SK-N-MC (cell line): Measurements from ENCODE around the gene SPATC1L.

Experiments
- DNase-seq: peaks from one replicate; pipeline ENCODE4 v3.0.0-alpha.2; 2011; ENCODE audit warnings: low read depth, low spot score
- H3K27ac ChIP-seq: fragments of 200-600 bp; sonication (generic); 2 replicates; pipeline ENCODE4 v1.5.1; 2016; ENCODE audit warnings: mixed run types
- H3K36me3 ChIP-seq: fragments of 200-600 bp; sonication (generic); 2 replicates; pipeline ENCODE4 v1.6.1; 2017; ENCODE audit warnings: antibody characterized with exemption, low read length, mixed read lengths; ENCODE audit not compliant: insufficient read depth
- H3K4me3 ChIP-seq: fragments of 200-600 bp; sonication (generic); 2 replicates; pipeline ENCODE4 v1.5.1; 2016
- H3K9ac ChIP-seq: fragments of 200-600 bp; sonication (generic); 2 replicates; pipeline ENCODE4 v1.8.0; 2017; ENCODE audit warnings: mixed run types, mixed read lengths; ENCODE audit not compliant: insufficient read length
- H3K9me3 ChIP-seq: fragments of 200-600 bp; sonication (generic); 2 replicates; pipeline ENCODE4 v1.6.1; 2017; ENCODE audit warnings: low read depth, mild to moderate bottlenecking, antibody characterized with exemption, low read length, moderate library complexity, mixed read lengths
- EZH2 ChIP-seq: fragments of 200-600 bp; sonication (generic); IDR thresholded peaks from one replicate; pipeline ENCODE4 v1.6.1; 2017; ENCODE audit warnings: antibody characterized with exemption
- FOXP2 ChIP-seq: optimal IDR thresholded peaks from 2 replicates; pipeline ENCODE3; 2011; ENCODE audit warnings: mild to moderate bottlenecking, moderate library complexity; ENCODE audit not compliant: insufficient read depth; ENCODE audit errors: extremely low read length, control extremely low read depth
- POLR2AphosphoS5 ChIP-seq: IDR thresholded peaks from 2 replicates; pipeline ENCODE4 v1.6.1; 2012; ENCODE audit warnings: mild to moderate bottlenecking, low read depth, low read length, borderline replicate concordance

SPATC1L gene

GRCh38 chr21:46211786-46212720 is 27.8 kb upstream of the SPATC1L start:
- Histone ChIP-seq H3K36me3 (peaks cover 40% of the 10 kb centered on the region; the same call in 1 of the 2 replicates), H3K9me3 (no peaks in the 10 kb centered on the region), H3K9ac (no peak overlapping the region), H3K4me3 (no peak overlapping the region), H3K27ac (0 out of 2 replicates have a peak overlapping the region, but pooled peaks have one; percentile 31)
- no peak for DNase-seq
- TF ChIP-seq FOXP2, result no peak
- TF ChIP-seq POLR2AphosphoS5, result no peak
- no peak for TF ChIP-seq EZH2

GRCh38 chr21:46211376-46211775 is 27.1 kb upstream of the SPATC1L start:
- TF ChIP-seq FOXP2 (no peak), POLR2AphosphoS5 (no peak), EZH2 (no peak)
- Histone ChIP-seq H3K36me3 (peaks cover 44% of the 10 kb centered on the region; the same call in 1 of the 2 replicates), H3K9me3 (no peaks in the 10 kb centered on the region), H3K4me3 (no peak overlapping the region), H3K9ac (no peak overlapping the region), H3K27ac (no peak overlapping the region)
- DNase-seq, result no peak

GRCh38 chr21:46210378-46211136 is 26.3 kb upstream of the SPATC1L start:
- H3K9me3 ChIP-seq, result no peaks in the 10 kb centered on the region
- H3K36me3 ChIP-seq, result peaks cover 49% of the 10 kb centered on the region; the same call in 1 of the 2 replicates
- H3K27ac ChIP-seq, result no peak overlapping the region
- TF ChIP-seq EZH2 (no peak), POLR2AphosphoS5 (no peak), FOXP2 (no peak)
- no peak overlapping the region for H3K9ac ChIP-seq
- DNase-seq, result no peak
- no peak overlapping the region for H3K4me3 ChIP-seq

- H3K9ac ChIP-seq, result no peak overlapping the region
- TF ChIP-seq POLR2AphosphoS5, result no peak
- TF ChIP-seq FOXP2, result no peak
- TF ChIP-seq EZH2, result no peak
- H3K27ac ChIP-seq, result no peak overlapping the region
- H3K4me3 ChIP-seq, result no peak overlapping the region
- H3K9me3 ChIP-seq, result no peaks in the 10 kb centered on the region
- no peak for DNase-seq
- peaks cover 63% of the 10 kb centered on the region for H3K36me3 ChIP-seq
Measured at GRCh38 chr21:46208761-46209721, 24.8 kb upstream of the SPATC1L start.

DNA sequence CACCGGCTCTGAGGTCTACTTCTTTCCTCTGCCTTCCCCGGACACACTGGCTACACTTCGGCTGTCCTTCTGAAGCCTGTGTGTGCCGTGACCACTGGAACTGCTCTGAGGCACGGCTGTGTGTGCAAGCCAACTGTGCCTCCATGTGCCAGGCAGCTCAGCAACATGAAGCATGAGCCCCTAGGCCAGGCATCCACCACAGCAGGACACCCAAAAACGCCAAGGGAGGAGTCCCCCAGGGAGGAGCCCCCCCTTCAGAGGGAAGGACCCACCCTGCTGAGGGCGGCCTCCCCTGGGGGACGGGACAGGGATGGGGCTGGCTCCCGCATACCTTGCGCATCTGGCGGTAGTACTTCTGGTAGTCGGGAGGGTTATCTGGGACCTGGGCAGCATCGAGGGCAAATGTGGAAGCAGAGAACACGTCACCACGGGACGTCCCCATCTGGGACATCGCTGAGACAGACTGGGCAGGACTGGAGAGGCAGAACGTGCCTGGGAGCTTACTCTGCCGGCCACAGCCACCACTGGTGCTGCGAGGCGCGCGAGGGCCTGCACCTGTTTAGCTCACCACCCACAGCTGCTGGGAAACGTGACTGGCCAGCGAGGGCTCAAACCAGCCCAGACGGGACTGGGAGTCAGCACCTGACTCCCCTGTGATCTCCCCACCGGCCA is 23.8 kb upstream of the SPATC1L start:
- Histone ChIP-seq H3K9me3 (no peaks in the 10 kb centered on the region), H3K27ac (no peak overlapping the region), H3K4me3 (no peak overlapping the region), H3K9ac (no peak overlapping the region), H3K36me3 (peaks cover 73% of the 10 kb centered on the region)
- no peak for DNase-seq
- TF ChIP-seq POLR2AphosphoS5 (no peak), EZH2 (no peak), FOXP2 (no peak)

DNA sequence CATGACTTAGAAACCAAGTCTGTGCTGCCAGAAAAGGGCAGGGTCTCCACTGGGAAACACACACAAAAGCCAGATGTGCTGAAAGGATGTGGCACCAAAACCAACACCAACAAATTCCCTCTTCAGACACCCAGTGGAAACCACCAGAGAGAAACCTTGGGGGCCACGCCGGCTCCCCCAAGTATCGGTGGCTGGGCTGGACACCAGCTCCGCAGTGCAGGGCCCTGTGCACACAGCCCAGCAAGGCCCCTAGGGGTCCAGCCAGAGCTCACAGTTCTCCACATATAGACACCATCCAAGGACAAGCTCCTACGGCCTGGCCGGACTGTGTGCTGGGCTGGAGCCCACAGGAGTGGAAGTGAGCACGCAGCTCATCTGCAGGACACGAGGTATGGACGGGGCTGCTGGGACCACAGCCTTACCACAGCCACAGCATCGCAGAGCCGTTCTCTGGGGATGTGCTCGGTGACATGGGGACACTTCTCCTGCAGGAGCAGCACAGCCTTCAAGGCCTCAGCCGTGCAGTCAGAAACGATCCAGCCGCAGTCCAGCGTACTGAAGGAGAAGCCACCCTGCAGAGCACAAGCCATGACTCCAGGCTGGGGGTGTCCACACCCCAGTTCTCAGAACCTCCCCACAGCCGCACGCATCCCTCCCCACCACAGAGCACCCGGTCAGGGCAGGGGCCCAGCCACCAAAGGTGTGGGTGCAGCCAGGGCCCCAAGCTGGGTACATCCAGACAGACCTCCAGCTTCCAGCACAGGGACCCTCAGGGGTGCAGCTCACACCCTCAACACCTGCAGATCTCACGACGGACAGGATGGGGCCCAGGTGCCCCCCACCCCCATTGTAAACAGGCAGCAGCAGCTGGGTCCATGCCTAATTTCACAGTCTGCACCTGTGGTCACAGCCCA is 23.0 kb upstream of the SPATC1L start:
- TF ChIP-seq POLR2AphosphoS5 (no peak), FOXP2 (no peak), EZH2 (no peak)
- H3K36me3 ChIP-seq, result peaks cover 74% of the 10 kb centered on the region

More for the DNA sequence above, 23.0 kb upstream of the SPATC1L start:
- DNase-seq, result no peak
- Histone ChIP-seq H3K4me3 (no peak overlapping the region), H3K9ac (no peak overlapping the region), H3K9me3 (no peaks in the 10 kb centered on the region), H3K27ac (no peak overlapping the region)
